T1000 (cell line): ENCODE results near the gene NFATC2.
"Not testable (repeated sequence)": the region's sequence is repeated elsewhere in the genome, so short reads cannot be mapped to it uniquely, and the experiment has no call there.

Experiments used
- DNase-seq: peaks from one replicate; lab custom pipeline; 2025; ENCODE audit warnings: mixed read lengths; lab: John Stamatoyannopoulos, UW

Gene NFATC2

GRCh38 chr20:51540074-51540473, 2.4 kb downstream of the NFATC2 start:
- not testable (repeated sequence) for DNase-seq

GRCh38 chr20:51536116-51537069, 6.1 kb downstream of the NFATC2 start:
- no peak for DNase-seq

DNA sequence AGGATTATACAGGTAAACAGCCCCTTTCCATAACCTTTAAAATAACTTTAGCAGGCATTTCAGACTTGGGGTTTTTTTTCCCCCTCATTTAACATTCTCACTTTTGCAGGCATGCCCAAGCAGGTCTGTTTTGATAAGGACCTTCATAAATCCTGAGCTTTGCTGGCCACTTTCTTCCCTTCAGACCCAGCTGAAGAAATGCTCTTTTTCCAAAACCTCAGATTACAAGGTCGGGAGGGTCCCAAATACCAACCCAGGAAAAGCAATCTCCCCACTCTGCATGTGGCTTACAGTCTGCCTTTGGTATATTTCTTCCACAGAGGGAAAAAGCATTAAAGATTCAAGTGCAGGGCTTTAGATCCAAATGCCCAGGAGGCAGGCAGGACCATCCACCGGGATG, 6.8 kb downstream of the NFATC2 start:
- DNase-seq = no peak

DNA sequence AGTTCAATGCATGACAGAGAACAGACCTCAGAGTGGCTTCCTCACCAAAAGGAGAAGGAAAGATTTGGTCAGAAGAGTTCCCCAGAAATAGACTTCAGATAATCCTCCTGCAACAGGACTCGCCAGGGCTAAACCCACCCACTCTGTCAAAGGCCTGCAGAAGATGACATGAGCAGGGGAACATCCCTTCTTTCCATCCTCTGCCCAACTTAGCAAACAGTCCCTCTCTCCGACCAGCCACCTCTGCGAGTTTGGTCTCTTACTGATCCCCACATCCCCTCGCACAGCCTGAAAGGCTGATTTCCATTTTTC, 7.5 kb downstream of the NFATC2 start:
- no peak for DNase-seq

- no peak for DNase-seq
Measured at GRCh38 chr20:51533291-51534172, 9.0 kb downstream of the NFATC2 start.

- DNase-seq = no peak
Measured at GRCh38 chr20:51532577-51533191, 9.8 kb downstream of the NFATC2 start.

DNA sequence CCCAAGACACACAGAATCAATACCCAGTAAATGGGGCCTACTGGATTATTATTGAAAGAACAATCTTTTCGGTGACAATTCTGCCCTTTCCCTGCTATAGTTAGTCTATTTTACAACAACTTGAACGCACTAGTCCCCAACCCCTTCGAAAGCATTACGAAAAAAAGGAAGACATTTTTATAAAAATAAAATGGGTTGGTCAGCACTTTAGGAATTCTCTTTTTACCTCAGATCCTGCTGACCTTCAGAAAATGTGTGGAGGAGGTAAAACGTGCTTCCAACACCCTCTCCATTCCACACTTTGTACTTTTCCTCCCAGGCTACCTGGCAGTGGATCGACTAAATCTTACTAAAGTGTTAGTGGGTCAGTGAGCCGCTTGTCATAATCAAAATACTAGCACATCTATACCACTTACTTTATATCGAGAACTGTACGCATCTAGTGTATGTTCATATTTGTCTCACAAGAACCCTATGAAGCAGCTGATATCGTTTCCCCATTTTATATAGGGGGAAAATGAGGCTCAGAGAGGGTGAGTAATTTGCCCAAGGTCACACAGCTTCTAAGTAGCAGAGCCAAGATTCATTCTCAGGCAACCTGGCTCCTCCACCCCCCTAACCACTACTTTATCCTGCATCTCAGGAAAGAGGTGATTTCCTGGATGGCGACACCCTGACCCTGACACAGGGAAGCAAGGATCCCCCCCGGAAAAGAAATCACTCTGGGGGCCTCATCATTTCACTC, 10.6 kb downstream of the NFATC2 start:
- no peak for DNase-seq

DNA sequence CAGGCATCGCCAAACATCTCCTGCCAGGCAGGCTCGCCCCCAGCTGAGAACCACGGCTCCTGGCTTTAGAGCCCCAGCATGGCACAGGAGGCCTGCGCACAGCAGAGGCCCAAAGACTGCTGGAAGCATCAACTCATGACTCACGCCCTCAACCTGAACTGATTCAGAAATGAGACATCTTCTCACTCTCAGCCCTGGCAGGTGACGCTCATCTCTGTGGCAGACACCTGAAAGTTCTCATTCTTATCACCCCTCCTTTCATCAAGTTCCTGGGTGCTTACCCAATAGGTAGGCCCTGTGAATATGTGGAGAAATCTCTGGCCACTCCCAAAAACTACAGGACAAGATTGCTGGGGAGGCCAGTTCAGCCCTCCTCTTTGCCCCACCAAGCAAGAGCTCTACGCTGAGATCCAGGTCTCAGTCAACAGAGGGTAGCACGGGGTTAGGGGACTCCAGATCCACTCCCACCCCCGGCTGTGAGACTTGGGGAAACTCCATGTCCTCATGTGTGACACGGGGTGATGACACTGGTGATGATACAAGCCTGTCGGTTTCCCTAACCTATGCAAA, 11.3 kb downstream of the NFATC2 start:
- peak; percentile 67 for DNase-seq

DNA sequence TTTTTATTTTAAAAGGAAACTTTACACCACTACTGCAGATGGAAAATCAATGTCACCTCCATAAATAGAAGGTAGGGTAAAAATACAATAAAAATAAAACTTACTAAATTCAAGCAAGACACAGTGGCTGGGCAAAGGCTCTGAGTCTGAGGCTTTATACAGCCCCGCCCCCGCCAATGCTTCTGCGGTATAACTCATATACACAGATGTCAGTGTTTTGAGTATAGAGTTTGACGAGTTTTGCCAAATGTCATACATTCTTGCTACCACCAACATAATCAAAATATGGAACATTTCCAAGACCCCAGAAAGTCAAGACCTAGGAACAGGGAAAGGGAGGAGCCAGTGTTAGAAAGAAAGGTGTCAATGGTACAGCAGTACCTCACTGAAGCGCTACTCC, 12.8 kb downstream of the NFATC2 start:
- DNase-seq = no peak

- DNase-seq = no peak
Measured at GRCh38 chr20:51529081-51529681, 13.3 kb downstream of the NFATC2 start.

DNA sequence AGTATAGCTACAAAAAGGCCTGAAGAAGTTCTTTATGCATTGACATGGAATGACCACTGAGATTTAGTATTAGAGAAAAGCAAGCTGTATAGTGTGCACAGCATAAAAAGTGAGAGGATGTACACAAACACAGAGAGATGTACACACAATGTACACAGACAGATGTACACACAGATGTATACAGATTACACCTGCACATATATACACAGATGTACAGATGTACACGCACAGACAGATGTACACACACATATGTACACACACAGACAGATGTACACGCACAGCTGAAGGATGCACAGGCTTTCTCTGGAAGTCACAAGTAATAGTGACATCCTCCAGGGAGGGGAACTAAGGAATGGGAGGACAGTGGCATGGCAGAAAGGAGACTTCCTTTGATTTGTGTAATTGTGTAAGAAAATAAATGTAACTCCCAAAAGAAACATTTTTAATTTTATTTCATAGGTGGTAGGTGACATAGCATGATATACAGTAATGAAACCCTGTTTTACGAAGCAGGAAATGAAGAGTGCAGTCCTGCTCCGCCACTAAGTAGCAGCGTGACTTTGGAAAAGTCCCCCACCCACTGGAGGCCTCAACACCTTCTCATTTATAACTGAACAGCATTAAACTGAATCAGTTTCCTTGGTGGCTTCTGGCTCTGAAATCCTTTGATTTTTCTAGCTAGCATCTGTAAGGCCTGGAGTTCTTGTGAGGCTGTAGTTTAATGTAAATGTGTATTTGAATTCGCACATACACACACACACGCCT, 14.1 kb downstream of the NFATC2 start:
- DNase-seq = no peak

GRCh38 chr20:51526754-51527153, 15.8 kb downstream of the NFATC2 start:
- no peak for DNase-seq

DNA sequence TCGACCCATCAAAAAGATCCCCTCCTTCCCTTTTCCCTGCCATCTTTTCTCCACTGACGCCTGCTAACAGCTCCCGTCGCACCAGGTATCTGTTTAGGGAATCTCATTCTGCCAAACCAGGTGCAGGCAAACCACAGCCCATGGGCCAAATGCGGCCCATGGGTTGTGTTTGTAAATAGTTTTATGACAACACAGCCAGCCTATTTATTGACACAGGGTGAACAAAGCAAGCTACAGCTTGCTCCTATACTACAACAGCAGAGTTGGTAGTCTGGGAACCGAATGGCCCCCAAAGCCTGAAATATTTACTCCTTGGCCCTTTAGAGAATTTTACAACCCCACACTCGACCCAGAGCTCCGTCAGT, 16.4 kb downstream of the NFATC2 start:
- DNase-seq = no peak

- DNase-seq = no peak
Measured at GRCh38 chr20:51525241-51526105, 17.0 kb downstream of the NFATC2 start.

- DNase-seq = no peak
Measured at GRCh38 chr20:51523276-51524013, 19.1 kb downstream of the NFATC2 start.

DNA sequence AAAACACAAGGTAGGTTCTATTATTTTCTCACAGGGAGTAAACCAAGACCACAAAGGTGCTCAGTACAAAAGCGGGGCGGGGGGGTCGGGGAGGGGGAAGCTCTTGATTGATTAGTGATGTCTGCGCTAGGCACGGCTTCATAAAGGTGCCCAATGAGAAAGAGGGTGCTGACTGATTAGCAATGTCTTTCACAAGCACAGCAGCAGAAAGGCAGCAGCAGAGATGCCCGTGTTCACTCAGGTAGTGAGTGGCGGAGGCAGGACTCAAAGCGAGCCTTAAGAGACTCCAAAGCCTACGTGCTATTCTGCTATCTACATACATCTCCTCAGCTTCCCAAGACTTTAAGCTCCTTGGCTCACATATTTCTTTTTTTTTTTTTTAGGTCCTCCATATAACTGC, 20.3 kb downstream of the NFATC2 start:
- DNase-seq = no peak

DNA sequence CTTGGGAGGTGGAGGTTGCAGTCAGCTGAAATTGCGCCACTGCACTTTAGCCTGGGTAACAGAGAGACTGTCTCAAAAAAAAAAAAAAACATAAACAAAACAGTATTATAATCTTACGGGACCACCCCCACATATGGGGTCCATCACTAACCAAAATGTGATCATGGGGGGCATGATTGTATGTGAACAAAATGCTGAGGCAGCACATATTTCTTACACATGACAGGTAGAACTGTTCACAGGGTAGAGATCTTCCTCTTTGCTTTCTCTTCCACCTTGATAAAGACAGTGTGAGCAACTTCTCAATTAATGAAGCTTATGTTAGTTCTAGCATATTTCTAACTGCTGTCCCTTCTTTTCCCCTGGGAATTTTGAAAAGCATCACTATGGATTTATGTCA, 24.7 kb downstream of the NFATC2 start:
- DNase-seq = no peak

GRCh38 chr20:51516855-51517254, 25.7 kb downstream of the NFATC2 start:
- DNase-seq = no peak

DNA sequence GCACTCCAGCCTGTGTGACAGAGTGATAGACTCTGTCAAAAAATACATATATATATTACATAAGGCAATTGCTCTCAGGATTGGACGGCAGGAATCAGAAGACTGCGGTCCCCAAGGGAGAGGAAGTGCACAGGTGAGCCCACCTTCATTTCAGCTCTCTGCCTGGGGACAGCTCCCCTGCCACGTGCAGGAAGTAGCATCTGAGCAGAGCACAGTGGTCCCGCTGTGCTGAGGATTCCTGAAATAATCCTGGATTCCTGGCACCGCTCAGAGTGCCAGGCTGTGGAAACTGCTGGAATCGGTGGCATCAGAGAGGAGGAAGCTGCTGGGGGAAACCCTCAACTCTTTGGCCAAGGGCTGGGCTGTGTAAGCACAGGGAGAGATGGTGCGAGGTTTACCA, 27.7 kb downstream of the NFATC2 start:
- no peak for DNase-seq
